Endothelial cell (in vitro differentiated cells): Measurements from ENCODE around the gene TTC23. TPM values are rescaled to one million over a fixed set of nuclear protein-coding genes. Genes with fewer than 3 reads are reported as not detected.

Source experiments
- DNase-seq: peaks from one replicate; pipeline ENCODE4 v3.0.0; 2021; ENCODE audit warnings: low spot score
- H3K27ac Mint-ChIP-seq: one replicate; pipeline ENCODE4 v1.8.0; 2021; ENCODE audit warnings: mixed read lengths, inconsistent platforms; ENCODE audit not compliant: unreplicated experiment
- H3K27me3 Mint-ChIP-seq: one replicate; pipeline ENCODE4 v1.8.0; 2021; ENCODE audit warnings: mild to moderate bottlenecking, moderate library complexity, mixed read lengths, inconsistent platforms; ENCODE audit not compliant: unreplicated experiment
- H3K36me3 Mint-ChIP-seq: one replicate; pipeline ENCODE4 v1.8.0; 2021; ENCODE audit warnings: mild to moderate bottlenecking, low read depth, mixed read lengths, inconsistent platforms; ENCODE audit not compliant: unreplicated experiment
- H3K4me1 Mint-ChIP-seq: one replicate; pipeline ENCODE4 v1.8.0; 2021; ENCODE audit warnings: mild to moderate bottlenecking, mixed read lengths, inconsistent platforms; ENCODE audit not compliant: unreplicated experiment
- H3K4me3 Mint-ChIP-seq: one replicate; pipeline ENCODE4 v1.8.0; 2021; ENCODE audit warnings: mild to moderate bottlenecking, mixed read lengths, inconsistent platforms; ENCODE audit not compliant: unreplicated experiment
- H3K9me3 Mint-ChIP-seq: one replicate; pipeline ENCODE4 v1.8.0; 2021; ENCODE audit warnings: mixed read lengths, inconsistent platforms; ENCODE audit not compliant: unreplicated experiment
- total RNA-seq: library from RNA; stranded (reverse); fragmentation: NEBNext Ultra II Directional; extraction: Animal tissue kit (Norgen Biotek cat#: 25700); gene quantifications from one replicate; pipeline ENCODE4 v1.2.1, GENCODE V29; 2021; ENCODE audit not compliant: unreplicated experiment
- TF ChIP-seq, protein P1 (sequence below): fragments of 200-600 bp; sonication (generic); IDR thresholded peaks from one replicate; pipeline ENCODE4 v1.5.0; 2021; ENCODE audit warnings: antibody characterized with exemption; ENCODE audit not compliant: unreplicated experiment

The TTC23 gene
- total RNA-seq, 1 donor from 2014 or later = 24.3 TPM

DNA sequence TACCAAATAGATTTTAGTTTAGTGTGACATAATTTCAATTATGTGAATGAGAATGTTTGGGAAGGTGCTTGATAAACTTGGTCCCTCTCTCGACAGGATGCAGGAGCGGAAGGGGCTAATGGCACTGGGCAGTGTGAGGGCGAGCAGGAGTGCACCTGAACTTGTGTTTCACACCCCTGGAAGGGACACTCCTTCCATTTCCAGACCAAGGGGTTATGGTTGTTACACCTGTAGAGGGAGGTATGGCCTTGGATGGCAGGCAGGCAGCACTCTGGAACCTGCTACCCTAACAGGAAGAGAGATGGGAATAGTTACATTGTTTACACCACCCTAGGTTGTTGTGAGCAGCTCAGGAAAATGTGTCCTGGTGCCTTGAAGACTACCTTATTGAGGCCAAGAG, 122.5 kb downstream of the TTC23 start:
- no peaks in the 10 kb centered on the region for H3K9me3 Mint-ChIP-seq
- no peak overlapping the region for H3K27ac Mint-ChIP-seq
- no peak for DNase-seq
- peaks cover 2% of the 10 kb centered on the region for H3K27me3 Mint-ChIP-seq
- H3K4me3 Mint-ChIP-seq = no peak overlapping the region
- H3K36me3 Mint-ChIP-seq = peaks cover 9% of the 10 kb centered on the region
- H3K4me1 Mint-ChIP-seq = peaks cover 36% of the 10 kb centered on the region
- TF ChIP-seq, protein P1, sequence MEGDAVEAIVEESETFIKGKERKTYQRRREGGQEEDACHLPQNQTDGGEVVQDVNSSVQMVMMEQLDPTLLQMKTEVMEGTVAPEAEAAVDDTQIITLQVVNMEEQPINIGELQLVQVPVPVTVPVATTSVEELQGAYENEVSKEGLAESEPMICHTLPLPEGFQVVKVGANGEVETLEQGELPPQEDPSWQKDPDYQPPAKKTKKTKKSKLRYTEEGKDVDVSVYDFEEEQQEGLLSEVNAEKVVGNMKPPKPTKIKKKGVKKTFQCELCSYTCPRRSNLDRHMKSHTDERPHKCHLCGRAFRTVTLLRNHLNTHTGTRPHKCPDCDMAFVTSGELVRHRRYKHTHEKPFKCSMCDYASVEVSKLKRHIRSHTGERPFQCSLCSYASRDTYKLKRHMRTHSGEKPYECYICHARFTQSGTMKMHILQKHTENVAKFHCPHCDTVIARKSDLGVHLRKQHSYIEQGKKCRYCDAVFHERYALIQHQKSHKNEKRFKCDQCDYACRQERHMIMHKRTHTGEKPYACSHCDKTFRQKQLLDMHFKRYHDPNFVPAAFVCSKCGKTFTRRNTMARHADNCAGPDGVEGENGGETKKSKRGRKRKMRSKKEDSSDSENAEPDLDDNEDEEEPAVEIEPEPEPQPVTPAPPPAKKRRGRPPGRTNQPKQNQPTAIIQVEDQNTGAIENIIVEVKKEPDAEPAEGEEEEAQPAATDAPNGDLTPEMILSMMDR = no peak

DNA sequence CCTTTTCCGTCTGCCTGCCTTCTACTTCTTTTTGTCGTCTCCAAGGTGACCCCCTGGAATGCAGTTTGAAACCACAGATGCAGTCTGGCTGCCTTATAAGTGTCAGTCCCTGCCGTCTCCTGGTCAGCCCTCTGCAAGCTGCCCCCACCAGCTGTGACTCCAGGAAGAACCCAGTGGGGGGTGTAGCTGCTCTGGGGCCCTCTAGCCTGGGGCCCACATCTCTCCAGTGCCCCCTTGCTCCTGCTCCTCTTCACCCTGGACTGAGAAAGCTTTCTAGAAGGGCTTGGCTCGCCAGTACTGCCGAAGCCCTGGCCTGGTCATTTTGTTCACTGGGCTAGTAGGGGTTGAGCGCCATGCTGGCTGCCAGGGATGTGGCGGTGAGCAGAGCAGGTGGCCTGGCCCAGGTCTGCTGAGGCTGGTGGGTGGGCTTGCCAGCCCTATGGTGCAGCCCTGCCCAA, 123.2 kb downstream of the TTC23 start:
- Mint-ChIP-seq H3K36me3 (peaks cover 9% of the 10 kb centered on the region), H3K27me3 (peaks cover 2% of the 10 kb centered on the region)
- DNase-seq = no peak

DNA sequence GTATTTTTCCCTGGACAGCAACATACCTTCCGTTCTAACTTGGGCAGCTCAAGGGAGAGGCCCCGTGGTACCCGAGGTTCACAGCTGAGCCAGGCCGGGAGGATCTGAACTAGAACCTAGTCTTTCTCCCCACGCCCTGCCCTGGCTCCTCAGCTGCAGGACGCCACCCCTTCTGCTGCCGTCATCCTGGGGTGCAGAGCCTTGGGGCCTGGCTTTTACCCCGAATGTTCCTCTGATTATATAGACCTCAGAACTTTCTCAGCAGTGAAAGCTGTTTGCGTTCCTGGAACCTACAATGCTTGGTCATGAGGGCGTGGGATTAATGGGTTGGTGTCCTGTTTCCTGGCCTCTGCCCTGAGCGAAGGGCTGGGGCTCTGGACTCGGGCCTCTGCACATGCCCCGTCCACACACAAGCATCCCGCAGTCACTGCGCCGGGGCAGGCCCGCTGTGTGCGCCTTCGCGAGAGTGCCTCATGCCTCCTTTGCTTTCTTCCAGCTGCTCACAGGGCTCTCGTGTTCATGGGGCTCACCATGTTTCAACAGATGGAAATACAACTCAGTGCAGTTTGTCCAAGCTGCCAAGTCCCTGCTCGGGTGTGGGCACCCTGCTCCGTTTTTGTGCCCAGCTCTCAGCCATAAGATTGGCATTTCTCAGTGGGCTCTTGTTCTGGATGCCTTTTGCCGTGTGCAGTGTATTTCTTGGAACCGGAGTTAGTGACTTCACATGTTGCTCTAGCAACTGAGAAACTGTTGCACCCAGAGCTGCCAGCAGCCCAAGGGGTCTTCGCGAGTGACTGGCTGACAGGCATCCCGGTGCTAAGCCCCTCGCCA, 124.1 kb downstream of the TTC23 start:
- peaks cover 6% of the 10 kb centered on the region for H3K36me3 Mint-ChIP-seq
- H3K27ac Mint-ChIP-seq = no peak overlapping the region
- DNase-seq = no peak
- no peak overlapping the region for H3K4me3 Mint-ChIP-seq
- peaks cover 2% of the 10 kb centered on the region for H3K27me3 Mint-ChIP-seq
- H3K9me3 Mint-ChIP-seq = no peaks in the 10 kb centered on the region
- TF ChIP-seq, protein P1 = no peak
- peaks cover 38% of the 10 kb centered on the region for H3K4me1 Mint-ChIP-seq

More for the DNA sequence above, 123.2 kb downstream of the TTC23 start:
- TF ChIP-seq, protein P1 = no peak
- Mint-ChIP-seq H3K4me3 (no peak overlapping the region), H3K4me1 (peaks cover 43% of the 10 kb centered on the region), H3K27ac (no peak overlapping the region), H3K9me3 (no peaks in the 10 kb centered on the region)

DNA sequence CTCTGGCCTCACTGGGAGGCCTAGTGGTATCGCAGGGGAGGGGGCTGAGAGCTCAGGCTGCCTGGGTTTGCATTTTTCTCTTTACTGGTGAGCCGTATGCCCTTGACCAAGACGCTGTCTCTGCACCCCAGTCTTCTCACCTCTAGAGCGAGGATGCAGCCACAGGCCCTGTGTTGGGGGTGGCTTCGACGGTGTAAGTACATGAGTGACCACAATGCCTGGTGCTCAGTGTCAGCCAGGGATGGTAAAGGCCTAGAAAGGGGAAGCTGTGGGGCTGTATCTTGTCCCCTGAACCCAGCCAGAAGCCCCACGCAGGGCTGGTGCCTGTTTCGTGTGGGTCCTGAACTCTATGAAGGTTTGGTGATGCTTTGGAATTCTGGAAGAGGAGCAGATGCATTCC, 124.7 kb downstream of the TTC23 start:
- Mint-ChIP-seq H3K27me3 (peaks cover 2% of the 10 kb centered on the region), H3K4me1 (peaks cover 32% of the 10 kb centered on the region), H3K4me3 (no peak overlapping the region), H3K27ac (no peak overlapping the region), H3K9me3 (no peaks in the 10 kb centered on the region), H3K36me3 (peaks cover 2% of the 10 kb centered on the region)
- TF ChIP-seq, protein P1 = no peak
- no peak for DNase-seq
